HG03103 (cell line): ENCODE results near the gene TNS1.

Experiments used
- ATAC-seq: cut with Tn5 transposase; IDR thresholded peaks from one replicate; pipeline ENCODE4 v1.9.1; 2021; ENCODE audit warnings: low read depth; ENCODE audit not compliant: unreplicated experiment

Gene TNS1

DNA sequence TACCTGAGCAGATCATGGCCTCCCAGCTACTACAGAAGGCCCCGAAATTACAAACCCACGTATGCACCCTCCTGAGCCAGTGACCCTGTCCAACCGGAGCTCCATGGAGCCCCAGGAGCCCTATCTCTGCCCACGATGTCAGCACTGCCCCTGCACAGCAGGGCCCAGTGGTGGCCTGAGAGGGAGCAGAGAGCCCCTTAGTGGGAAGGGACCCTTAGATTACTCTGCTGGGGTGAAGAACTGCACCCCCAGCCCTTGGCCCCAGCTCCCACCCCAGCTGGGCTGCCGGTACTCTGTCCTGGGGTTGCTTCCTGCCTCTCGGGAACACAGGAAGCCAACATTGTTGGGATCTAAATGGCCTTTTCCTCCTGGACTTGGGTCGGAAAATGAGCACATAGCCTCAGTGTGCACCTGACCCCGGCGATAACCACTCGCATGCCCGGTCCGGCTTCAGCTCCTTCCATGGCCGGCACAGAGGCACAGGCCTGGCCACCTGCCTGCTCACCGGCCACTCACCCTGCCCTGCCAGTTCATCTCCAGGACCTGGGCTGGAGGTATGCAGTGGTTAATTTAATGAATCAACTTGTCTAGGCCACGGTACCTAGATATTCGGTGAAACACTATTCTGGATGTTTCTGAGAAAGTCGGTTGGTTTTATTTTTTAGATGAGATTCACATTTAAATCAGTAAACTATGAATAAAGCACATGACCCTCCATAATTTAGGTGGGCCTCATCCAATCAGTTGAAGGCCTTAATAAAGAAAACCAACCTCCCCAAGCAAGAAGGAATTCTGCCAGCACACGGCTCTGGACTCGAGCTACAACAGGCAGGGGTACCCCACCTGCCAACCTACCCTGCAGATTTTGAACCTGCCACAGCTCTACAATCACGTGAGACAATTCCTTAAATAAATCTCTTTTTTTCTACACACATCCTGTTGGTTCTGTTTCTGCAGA, 19.2 kb downstream of the TNS1 start:
- no peak for ATAC-seq

DNA sequence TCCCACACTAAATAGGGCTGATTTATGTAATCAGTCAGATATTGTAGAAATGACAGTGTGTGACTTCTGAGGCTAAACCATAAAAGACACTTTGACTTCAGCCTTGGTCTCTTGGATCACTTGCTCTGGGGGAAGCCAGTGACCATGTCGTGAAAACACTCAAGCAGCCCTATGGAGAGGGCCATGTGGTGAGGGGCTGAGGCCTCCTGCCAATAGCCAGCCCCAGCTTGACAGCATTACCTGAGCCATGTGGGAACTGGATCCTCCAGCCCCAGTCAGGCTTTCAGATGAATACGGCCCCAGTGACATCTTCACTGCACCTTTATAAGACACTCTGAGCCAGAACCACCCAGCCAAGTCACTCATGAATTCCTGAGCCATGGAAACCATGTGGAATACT, 20.8 kb downstream of the TNS1 start:
- no peak for ATAC-seq

GRCh38 chr2:217981084-217981730, 21.6 kb downstream of the TNS1 start:
- ATAC-seq, result no peak

DNA sequence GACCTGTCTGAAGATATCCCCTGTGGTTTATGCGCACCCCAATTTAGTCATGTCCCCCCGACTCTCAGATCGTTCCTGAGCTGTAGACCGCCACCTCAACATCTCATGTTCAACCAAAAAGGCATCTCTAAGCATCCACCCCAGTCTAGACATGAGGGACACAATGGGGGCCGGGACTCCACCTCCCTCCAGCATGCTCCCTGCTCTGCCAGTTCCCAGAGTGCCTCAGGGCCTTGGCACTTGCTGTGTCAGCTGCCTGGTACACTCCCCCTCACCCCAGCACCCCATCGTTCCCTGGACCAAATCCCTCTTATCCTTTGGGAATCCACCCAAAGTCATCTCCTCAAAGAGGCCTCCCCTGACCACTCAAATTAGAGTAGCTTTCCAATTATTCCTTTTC, 22.2 kb downstream of the TNS1 start:
- ATAC-seq, result no peak

DNA sequence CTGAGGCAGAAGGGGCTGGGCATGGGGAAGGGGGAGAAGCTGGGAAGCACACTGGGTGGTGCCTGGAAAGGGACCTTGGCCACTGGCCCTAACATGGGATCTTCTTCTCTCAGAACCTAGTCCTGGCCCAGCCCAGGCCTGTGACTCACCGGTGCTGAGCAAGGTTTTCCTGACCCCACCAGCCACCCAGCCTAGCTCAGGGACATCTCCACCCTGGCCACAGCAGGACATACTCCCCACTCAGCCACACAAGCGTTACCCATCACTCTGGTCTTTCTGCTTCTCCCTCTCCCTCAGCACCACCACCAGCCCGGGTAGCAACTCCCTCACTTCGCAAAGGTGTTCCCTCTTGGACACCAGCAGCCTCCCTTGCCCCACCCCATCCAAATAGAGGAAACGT, 22.8 kb downstream of the TNS1 start:
- no peak for ATAC-seq

- ATAC-seq, result no peak
Observed at GRCh38 chr2:217979151-217979811, 23.5 kb downstream of the TNS1 start.

- no peak for ATAC-seq
Observed at GRCh38 chr2:217978536-217979150, 24.2 kb downstream of the TNS1 start.

DNA sequence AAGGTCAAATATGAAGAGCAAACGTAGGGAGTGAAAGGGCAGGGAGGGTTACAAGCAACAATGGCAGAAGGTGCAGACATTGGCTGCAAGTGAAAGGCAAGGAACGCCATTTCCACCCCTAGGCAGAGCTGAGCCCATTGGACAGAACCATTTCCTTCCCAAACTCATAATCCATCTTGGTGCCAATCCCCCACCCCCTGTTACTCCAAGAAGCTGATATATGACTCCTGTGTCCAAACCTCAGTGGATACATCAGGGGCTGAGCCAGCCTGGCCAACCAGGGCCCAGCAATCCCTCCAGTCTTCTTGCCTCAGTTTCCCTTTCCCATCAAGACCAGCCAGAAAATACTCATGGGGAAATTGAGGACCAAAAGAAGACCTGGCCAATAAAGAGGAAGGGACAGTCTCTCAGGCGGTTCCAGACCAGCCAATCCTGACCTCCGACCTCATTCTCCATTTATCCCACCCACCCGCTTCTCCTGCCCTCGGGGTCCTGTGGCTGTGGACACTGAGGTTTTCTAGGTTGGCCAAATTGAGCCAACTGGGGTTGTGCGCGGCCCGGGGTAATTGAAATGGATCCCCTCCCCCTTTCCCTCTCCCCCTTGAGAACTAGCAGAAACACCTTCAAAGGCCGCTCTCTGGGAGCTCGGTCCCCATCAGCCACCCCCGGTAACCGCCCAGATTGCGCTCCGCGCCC, 24.8 kb downstream of the TNS1 start:
- no peak for ATAC-seq

DNA sequence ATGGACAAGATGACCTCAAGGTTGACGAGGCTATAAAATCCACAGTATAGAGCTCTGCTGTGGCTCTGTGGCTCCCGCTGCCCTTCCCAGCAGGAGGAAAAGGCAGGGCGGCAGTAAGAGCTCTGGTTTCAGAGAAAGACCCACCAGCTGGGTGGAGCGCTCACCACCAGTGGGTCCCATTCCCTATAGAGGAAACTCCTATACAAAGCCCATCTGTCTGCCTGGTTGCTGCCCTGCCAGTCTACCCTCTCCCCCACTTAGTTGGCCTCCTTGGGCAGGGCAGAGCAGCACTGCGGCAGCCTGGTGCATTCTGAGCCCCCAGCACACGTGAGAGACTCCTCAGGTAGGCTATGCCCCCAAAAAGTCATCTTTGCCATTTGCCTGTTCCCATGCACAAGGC, 26.5 kb downstream of the TNS1 start:
- ATAC-seq, result no peak

GRCh38 chr2:217975626-217976025, 27.2 kb downstream of the TNS1 start:
- ATAC-seq, result no peak

GRCh38 chr2:217974389-217975005, 28.3 kb downstream of the TNS1 start:
- no peak for ATAC-seq

GRCh38 chr2:217973008-217973787, 29.6 kb downstream of the TNS1 start:
- ATAC-seq, result no peak

- ATAC-seq, result no peak
Observed at GRCh38 chr2:217972490-217972889, 30.3 kb downstream of the TNS1 start.

DNA sequence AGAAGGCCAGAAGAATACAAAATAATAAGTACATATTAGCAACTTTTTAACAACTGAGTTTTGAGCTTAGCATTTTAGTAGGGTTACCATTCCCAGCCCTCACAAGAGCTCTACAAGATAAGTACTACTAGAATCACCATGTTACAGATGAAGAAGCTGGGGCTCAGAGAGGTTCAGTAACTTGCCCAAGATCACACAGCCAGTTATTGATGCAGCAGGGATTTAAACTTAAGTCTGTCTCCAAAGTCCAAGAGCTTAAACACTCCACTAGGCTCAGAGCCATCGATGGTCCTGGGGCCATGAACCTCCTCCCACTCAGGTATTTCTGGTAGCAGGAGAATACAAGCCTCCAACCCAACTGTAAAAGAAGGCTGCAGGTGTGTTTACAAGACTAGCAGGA, 30.8 kb downstream of the TNS1 start:
- ATAC-seq, result no peak

DNA sequence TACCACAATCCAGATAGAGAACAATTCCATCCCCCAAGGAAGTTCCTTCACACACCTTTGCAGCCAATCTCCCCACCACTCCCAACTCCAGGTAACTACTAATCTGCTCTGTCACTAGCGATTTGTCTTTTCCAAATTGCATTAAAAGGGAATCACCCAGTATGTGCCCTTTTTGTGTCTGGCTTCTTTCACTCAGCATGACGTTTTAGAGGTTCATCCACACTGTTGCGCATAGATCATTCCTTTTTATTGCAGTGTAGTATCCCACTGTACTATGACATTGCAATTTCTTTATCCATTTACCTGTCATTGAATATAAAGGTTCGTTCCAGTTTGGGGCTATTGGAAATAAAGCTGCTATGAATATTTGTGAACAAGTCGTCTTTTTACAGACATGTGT, 31.6 kb downstream of the TNS1 start:
- ATAC-seq, result no peak

DNA sequence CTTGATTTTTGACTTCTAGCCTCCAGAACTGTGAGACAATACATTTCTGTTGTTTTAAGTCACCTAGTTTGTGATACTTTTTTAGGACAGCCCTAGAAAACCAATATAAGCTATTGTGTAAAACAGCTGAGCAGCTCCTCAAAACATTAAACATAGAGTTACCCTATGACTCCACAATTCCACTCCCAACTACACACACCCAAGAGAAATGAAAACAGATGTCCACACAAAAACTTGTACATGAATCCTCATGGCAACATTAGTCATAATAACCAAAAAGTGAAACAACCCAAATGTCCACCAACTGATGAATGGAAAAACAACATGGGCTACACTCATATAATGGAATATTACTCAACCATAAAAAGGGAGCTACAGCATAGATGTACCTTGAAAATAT, 32.6 kb downstream of the TNS1 start:
- ATAC-seq, result no peak

DNA sequence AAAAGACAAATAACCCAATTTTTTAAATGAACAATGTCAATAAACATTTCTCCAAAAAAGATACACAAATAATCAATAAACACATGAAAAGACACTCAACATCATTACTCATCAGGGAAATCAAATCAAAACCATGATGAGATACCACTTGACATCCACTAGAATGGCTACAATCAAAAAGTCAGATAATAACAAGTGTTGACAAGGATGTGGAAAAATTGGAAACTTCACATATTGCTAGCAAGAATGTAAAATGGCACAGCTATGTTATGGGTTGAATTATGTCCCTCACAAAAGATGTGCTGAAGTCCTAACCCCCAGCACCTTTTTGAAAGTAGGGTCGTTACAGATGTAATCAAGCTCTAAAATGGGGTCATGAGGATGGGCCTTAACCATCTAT, 33.2 kb downstream of the TNS1 start:
- no peak for ATAC-seq

DNA sequence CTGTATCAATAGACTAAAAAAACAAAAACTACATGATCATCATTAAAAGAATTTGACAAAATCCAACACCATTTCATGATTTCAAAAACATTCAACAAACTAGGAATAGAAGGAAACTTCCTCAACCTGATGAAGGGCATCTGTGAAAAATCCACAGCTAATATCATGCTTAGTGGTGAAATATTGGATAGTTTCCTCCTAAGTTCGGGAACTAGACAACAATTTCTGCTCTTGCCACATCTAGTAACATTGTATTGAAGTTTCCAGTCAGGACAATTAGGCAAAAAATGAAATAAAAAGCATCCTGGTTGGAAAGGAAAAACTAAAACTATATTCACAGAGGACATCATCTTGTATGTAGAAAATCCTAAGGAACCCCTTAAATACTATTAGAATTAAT, 34.8 kb downstream of the TNS1 start:
- no peak for ATAC-seq

GRCh38 chr2:217966423-217967070, 36.2 kb downstream of the TNS1 start:
- no peak for ATAC-seq
